C4-2B (cell line): ENCODE data around the gene TMCC1.

Experiments
- H3K27ac ChIP-seq: fragments of 450-650 bp; 2 replicates; pipeline ENCODE4 v1.5.1; 2017
- CTCF ChIP-seq: fragments of 450-650 bp; conservative IDR thresholded peaks from 2 replicates; pipeline ENCODE4 v1.5.1; 2017; ENCODE audit warnings: mild to moderate bottlenecking
- ZFX ChIP-seq: fragments of 450-650 bp; IDR thresholded peaks from 2 replicates; pipeline ENCODE4 v1.6.1; 2017

TMCC1 gene

GRCh38 chr3:129620828-129621559, 272.5 kb downstream of the TMCC1 start:
- TF ChIP-seq CTCF, result no peak
- TF ChIP-seq ZFX, result no peak
- no peak overlapping the region for H3K27ac ChIP-seq

GRCh38 chr3:129619726-129620162, 273.8 kb downstream of the TMCC1 start:
- TF ChIP-seq CTCF, result no peak
- TF ChIP-seq ZFX, result no peak
- no peak overlapping the region for H3K27ac ChIP-seq

- H3K27ac ChIP-seq, result no peak overlapping the region
- no peak for TF ChIP-seq CTCF
- no peak for TF ChIP-seq ZFX
These were observed 274.4 kb downstream of the TMCC1 start for GRCh38 chr3:129618901-129619671.

- TF ChIP-seq ZFX (no peak), CTCF (no peak)
- no peak overlapping the region for H3K27ac ChIP-seq
These were observed 275.2 kb downstream of the TMCC1 start for GRCh38 chr3:129618186-129618820.

GRCh38 chr3:129617381-129618185, 275.9 kb downstream of the TMCC1 start:
- TF ChIP-seq CTCF (no peak), ZFX (no peak)
- H3K27ac ChIP-seq, result no peak overlapping the region

- no peak overlapping the region for H3K27ac ChIP-seq
These were observed 276.8 kb downstream of the TMCC1 start for GRCh38 chr3:129616713-129617112.

More at GRCh38 chr3:129616713-129617112, 276.8 kb downstream of the TMCC1 start:
- TF ChIP-seq CTCF (no peak), ZFX (no peak)
